ENCODE measurements around the gene EDDM13.

- TF ChIP-seq POLR2AphosphoS5 (IDR thresholded peaks at IDR 0.05): no peak
- TF ChIP-seq CTCF (IDR thresholded peaks at IDR 0.05): no peak
- TF ChIP-seq EP300 (IDR thresholded peaks at IDR 0.05): no peak
Measured at GRCh38 chr19:56316728-56317127, 44.2 kb downstream of the EDDM13 start.
